HCT116 (cell line): Measurements from ENCODE around the gene RHBDD1. TPM values are rescaled to one million over a fixed set of nuclear protein-coding genes. Genes with fewer than 3 reads are reported as not detected.
A peak's percentile ranks its signal among the peaks of the same experiment; 100 is the strongest.

Experiments used
- ATAC-seq: fragments of 200-7000 bp; cut with Tn5 transposase; 2 replicates; pipeline ENCODE4 v1.9.1; 2020; ENCODE audit warnings: mild to moderate bottlenecking, moderate library complexity
- BruUV-seq: library from RNA; stranded (reverse); fragments of 400-500 nt; replicated peaks from 2 replicates; lab custom pipeline; 2021; lab: Mats Ljungman, UMichigan
- CTCF ChIA-PET: fragments of 300-600 bp; sonication (Branson Sonifier 250); formaldehyde crosslinking; loops from one replicate; lab custom pipeline; 2021; ENCODE audit warnings: antibody characterized with exemption; lab: Charles Lee
- POLR2A ChIA-PET: fragments of 300-600, 350-600 bp; sonication (Branson Sonifier 250); formaldehyde crosslinking; loops from one replicate; lab custom pipeline; 2021; ENCODE audit warnings: antibody characterized with exemption; lab: Charles Lee
- RAD21 ChIA-PET, 2 experiments: fragments of 300-600 bp; sonication (Branson Sonifier 250); formaldehyde crosslinking; loops; one replicate each; lab custom pipeline; 2023; ENCODE audit warnings: low total read pairs in 2 of 2; ENCODE audit not compliant: uncharacterized antibody in 2 of 2, unreplicated experiment in 2 of 2, low non-redundant PET in 1 of 2; lab: Charles Lee
- DNase-seq: peaks from one replicate; pipeline ENCODE4 v3.0.0-alpha.2; 2010; ENCODE audit warnings: low read depth, low spot score
- H2AFZ ChIP-seq: fragments of 200-600 bp; shearing (Covaris generic), sonication (generic); 2 replicates; pipeline ENCODE4 v1.6.1; 2017; ENCODE audit warnings: low read depth, mixed run types, mixed read lengths, antibody characterized with exemption, low read length; ENCODE audit not compliant: poor library complexity, severe bottlenecking
- H3K27ac ChIP-seq: 2 replicates; pipeline ENCODE4 v1.5.1; 2012; ENCODE audit warnings: low read depth, low read length
- H3K27me3 ChIP-seq: fragments of 200-600 bp; sonication (generic); 2 replicates; pipeline ENCODE4 v1.6.1; 2016; ENCODE audit warnings: mixed run types, low read length, mixed read lengths; ENCODE audit not compliant: insufficient read depth
- H3K36me3 ChIP-seq, 2 experiments: fragments of 200-500 bp in 1 of 2; fragments of 200-600 bp in 1 of 2; sonication (Bioruptor generic) in 1 of 2; sonication (generic) in 1 of 2; 2 replicates each; pipeline versions ENCODE4 v1.5.1 to v1.6.1; 2014 to 2016; ENCODE audit warnings: low read length in 2 of 2, inconsistent platforms in 1 of 2, mixed read lengths in 1 of 2, mixed run types in 1 of 2; ENCODE audit not compliant: insufficient read depth in 2 of 2, control insufficient read depth in 1 of 2
- H3K4me1 ChIP-seq, 2 experiments: fragments of 200-600 bp in 1 of 2; sonication (generic) in 1 of 2; 2 replicates each; pipeline versions ENCODE4 v1.5.1 to v1.6.1; 2012 to 2017; ENCODE audit warnings: low read length in 2 of 2, inconsistent platforms in 1 of 2, mild to moderate bottlenecking in 1 of 2, mixed read lengths in 1 of 2, mixed run types in 1 of 2, moderate library complexity in 1 of 2; ENCODE audit not compliant: insufficient read depth in 2 of 2, control insufficient read depth in 1 of 2
- H3K4me2 ChIP-seq: fragments of 200-600 bp; sonication (generic); 2 replicates; pipeline ENCODE4 v1.6.1; 2017; ENCODE audit warnings: mixed run types, low read length, mixed read lengths
- H3K4me3 ChIP-seq, 2 experiments: fragments of 200-600 bp in 1 of 2; sonication (generic) in 1 of 2; replicated peaks in 1 of 2; 2 replicates each; pipeline ENCODE4 v1.5.1; 2011 to 2016; ENCODE audit warnings: low read length in 2 of 2, control low read depth in 1 of 2, low read depth in 1 of 2, mild to moderate bottlenecking in 1 of 2, mixed read lengths in 1 of 2, mixed run types in 1 of 2
- H3K79me2 ChIP-seq: fragments of 200-600 bp; sonication (generic); 2 replicates; pipeline ENCODE4 v1.6.1; 2017; ENCODE audit warnings: mild to moderate bottlenecking, mixed run types, low read length, moderate library complexity, mixed read lengths; ENCODE audit not compliant: insufficient read depth
- H3K9ac ChIP-seq: fragments of 200-600 bp; sonication (generic); 2 replicates; pipeline ENCODE4 v1.6.1; 2016; ENCODE audit warnings: low read length, mixed read lengths
- H3K9me2 ChIP-seq: fragments of 200-600 bp; sonication (generic), shearing (Covaris generic); 2 replicates; pipeline ENCODE4 v1.6.1; 2017; ENCODE audit warnings: mixed run types, mild to moderate bottlenecking, moderate library complexity; ENCODE audit not compliant: insufficient read depth
- H3K9me3 ChIP-seq, 2 experiments: fragments of 200-500 bp in 1 of 2; fragments of 200-600 bp in 1 of 2; sonication (Bioruptor generic) in 1 of 2; sonication (generic) in 1 of 2; 2 replicates each; pipeline ENCODE4 v1.6.1; 2014 to 2017; ENCODE audit warnings: low read length in 2 of 2, mixed read lengths in 2 of 2, inconsistent platforms in 1 of 2, low read depth in 1 of 2, mild to moderate bottlenecking in 1 of 2, mixed run types in 1 of 2, moderate library complexity in 1 of 2; ENCODE audit not compliant: control insufficient read depth in 1 of 2, insufficient read depth in 1 of 2
- H4K20me1 ChIP-seq: fragments of 200-600 bp; sonication (generic), shearing (Covaris generic); 2 replicates; pipeline ENCODE4 v1.6.1; 2017; ENCODE audit warnings: mixed run types, mild to moderate bottlenecking, moderate library complexity; ENCODE audit not compliant: insufficient read depth
- CBX3 ChIP-seq: IDR thresholded peaks from 2 replicates; pipeline ENCODE4 v1.6.1; 2012; ENCODE audit warnings: low read depth
- CEBPB ChIP-seq: IDR thresholded peaks from 2 replicates; pipeline ENCODE4 v1.6.1; 2012; ENCODE audit warnings: low read depth
- EGR1 ChIP-seq: IDR thresholded peaks from 2 replicates; pipeline ENCODE4 v1.6.1; 2012; ENCODE audit warnings: low read depth
- ELF1 ChIP-seq: IDR thresholded peaks from 2 replicates; pipeline ENCODE4 v1.6.1; 2012; ENCODE audit warnings: low read depth, borderline replicate concordance
- EZH2 ChIP-seq: fragments of 200-600 bp; sonication (generic); IDR thresholded peaks from 2 replicates; pipeline ENCODE4 v1.6.1; 2017; ENCODE audit warnings: antibody characterized with exemption, mixed run types
- EZH2phosphoT487 ChIP-seq: fragments of 200-600 bp; IDR thresholded peaks from 2 replicates; pipeline ENCODE4 v1.6.1; 2018; ENCODE audit warnings: antibody characterized with exemption, borderline replicate concordance
- FOSL1 ChIP-seq: IDR thresholded peaks from 2 replicates; pipeline ENCODE4 v1.6.1; 2012; ENCODE audit warnings: low read depth
- JUND ChIP-seq: IDR thresholded peaks from 2 replicates; pipeline ENCODE4 v1.6.1; 2012
- POLR2AphosphoS5 ChIP-seq: IDR thresholded peaks from 2 replicates; pipeline ENCODE4 v1.6.1; 2011; ENCODE audit warnings: mild to moderate bottlenecking, low read depth, low read length, moderate library complexity
- RAD21 ChIP-seq: IDR thresholded peaks from 2 replicates; pipeline ENCODE4 v1.6.1; 2012; ENCODE audit warnings: low read depth, mild to moderate bottlenecking
- SIN3A ChIP-seq: IDR thresholded peaks from 2 replicates; pipeline ENCODE4 v1.6.1; 2012; ENCODE audit warnings: low read depth
- SP1 ChIP-seq: IDR thresholded peaks from 2 replicates; pipeline ENCODE4 v1.6.1; 2012; ENCODE audit warnings: low read depth
- SRF ChIP-seq: IDR thresholded peaks from 2 replicates; pipeline ENCODE4 v1.6.1; 2012; ENCODE audit warnings: low read depth
- TCF7L2 ChIP-seq: IDR thresholded peaks from 2 replicates; pipeline ENCODE4 v1.7.0; 2011; ENCODE audit warnings: borderline replicate concordance, inconsistent platforms; ENCODE audit not compliant: insufficient read depth, insufficient read length; ENCODE audit errors: extremely low read depth
- YY1 ChIP-seq: IDR thresholded peaks from 2 replicates; pipeline ENCODE4 v1.6.1; 2011; ENCODE audit warnings: low read length, low read depth, moderate library complexity, mild to moderate bottlenecking; ENCODE audit not compliant: insufficient replicate concordance; ENCODE audit errors: extremely low read depth
- ZFX ChIP-seq: fragments of 450-650 bp; IDR thresholded peaks from 2 replicates; pipeline ENCODE4 v1.6.1; 2017
- intact Hi-C: fragments of 100-400 bp; cut with micrococcal nuclease; formaldehyde crosslinking; loops from 2 replicates; pipeline ENCODE4 v1.10.0; 2022
- total RNA-seq: library from RNA; stranded (reverse); gene quantifications from one replicate; pipeline ENCODE4 v1.2.1, GENCODE V29; 2021; ENCODE audit not compliant: unreplicated experiment
- TF ChIP-seq, protein P1 (sequence below): IDR thresholded peaks from 2 replicates; pipeline ENCODE4 v1.6.1; 2011; ENCODE audit warnings: mild to moderate bottlenecking, low read length, moderate library complexity; ENCODE audit not compliant: insufficient replicate concordance; ENCODE audit errors: extremely low read depth
- TF ChIP-seq, protein P2 (sequence below), 3 experiments: fragments of 200-600 bp in 1 of 3; sonication (generic) in 1 of 3; IDR thresholded peaks in 2 of 3; conservative IDR thresholded peaks in 1 of 3; 2 replicates each; pipeline ENCODE4 v1.5.1; 2012 to 2017; ENCODE audit warnings: low read depth in 2 of 3, low read length in 2 of 3, antibody characterized with exemption in 1 of 3, borderline replicate concordance in 1 of 3, control low read depth in 1 of 3, mild to moderate bottlenecking in 1 of 3, mixed read lengths in 1 of 3, mixed run types in 1 of 3, moderate library complexity in 1 of 3; ENCODE audit not compliant: insufficient read depth in 1 of 3
- TF ChIP-seq, protein P3 (sequence below): IDR thresholded peaks from 2 replicates; pipeline ENCODE4 v1.6.1; 2012

The RHBDD1 gene
- total RNA-seq, 1 experiment from 2014 or later = 73.8 TPM

- TF ChIP-seq EZH2phosphoT487 = no peak
- TF ChIP-seq EGR1 = no peak
- TF ChIP-seq, all 23 proteins: peak for 9
Observed at GRCh38 chr2:226994775-226995174, 158.9 kb downstream of the RHBDD1 start (continued).

DNA sequence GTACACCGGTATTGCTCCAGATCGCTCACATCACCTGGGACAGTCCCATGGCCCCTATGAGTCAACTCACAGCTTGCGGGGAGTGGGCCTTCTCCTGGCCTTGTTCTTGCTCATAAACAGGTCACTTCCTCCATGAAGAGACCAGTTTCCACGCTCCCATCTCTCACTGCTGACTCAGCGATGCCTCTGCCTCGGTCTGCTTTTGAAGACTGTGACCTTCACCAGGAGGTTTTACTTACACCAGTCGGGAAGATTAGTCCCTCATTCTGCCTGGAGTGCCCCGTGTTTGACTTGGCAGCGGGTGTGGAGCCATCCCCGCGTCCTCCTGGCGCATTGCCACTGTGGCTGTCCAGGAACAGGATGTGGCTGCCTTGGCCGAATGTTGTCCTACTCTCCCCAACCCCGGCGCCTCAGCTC lies 159.8 kb downstream of the RHBDD1 start:
- H2AFZ ChIP-seq = no peak overlapping the region
- BruUV-seq = no TSS peak
- no peaks in the 10 kb centered on the region for H3K9me2 ChIP-seq
- no peaks in the 10 kb centered on the region for H3K9me3 ChIP-seq
- no peaks in the 10 kb centered on the region for H3K27me3 ChIP-seq
- peak; percentile 96 for TF ChIP-seq FOSL1
- TF ChIP-seq ELF1 = no peak
- TF ChIP-seq, protein P1, sequence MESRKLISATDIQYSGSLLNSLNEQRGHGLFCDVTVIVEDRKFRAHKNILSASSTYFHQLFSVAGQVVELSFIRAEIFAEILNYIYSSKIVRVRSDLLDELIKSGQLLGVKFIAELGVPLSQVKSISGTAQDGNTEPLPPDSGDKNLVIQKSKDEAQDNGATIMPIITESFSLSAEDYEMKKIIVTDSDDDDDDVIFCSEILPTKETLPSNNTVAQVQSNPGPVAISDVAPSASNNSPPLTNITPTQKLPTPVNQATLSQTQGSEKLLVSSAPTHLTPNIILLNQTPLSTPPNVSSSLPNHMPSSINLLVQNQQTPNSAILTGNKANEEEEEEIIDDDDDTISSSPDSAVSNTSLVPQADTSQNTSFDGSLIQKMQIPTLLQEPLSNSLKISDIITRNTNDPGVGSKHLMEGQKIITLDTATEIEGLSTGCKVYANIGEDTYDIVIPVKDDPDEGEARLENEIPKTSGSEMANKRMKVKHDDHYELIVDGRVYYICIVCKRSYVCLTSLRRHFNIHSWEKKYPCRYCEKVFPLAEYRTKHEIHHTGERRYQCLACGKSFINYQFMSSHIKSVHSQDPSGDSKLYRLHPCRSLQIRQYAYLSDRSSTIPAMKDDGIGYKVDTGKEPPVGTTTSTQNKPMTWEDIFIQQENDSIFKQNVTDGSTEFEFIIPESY = peak; percentile 68
- TF ChIP-seq CEBPB = peak; percentile 90
- TF ChIP-seq, protein P2, sequence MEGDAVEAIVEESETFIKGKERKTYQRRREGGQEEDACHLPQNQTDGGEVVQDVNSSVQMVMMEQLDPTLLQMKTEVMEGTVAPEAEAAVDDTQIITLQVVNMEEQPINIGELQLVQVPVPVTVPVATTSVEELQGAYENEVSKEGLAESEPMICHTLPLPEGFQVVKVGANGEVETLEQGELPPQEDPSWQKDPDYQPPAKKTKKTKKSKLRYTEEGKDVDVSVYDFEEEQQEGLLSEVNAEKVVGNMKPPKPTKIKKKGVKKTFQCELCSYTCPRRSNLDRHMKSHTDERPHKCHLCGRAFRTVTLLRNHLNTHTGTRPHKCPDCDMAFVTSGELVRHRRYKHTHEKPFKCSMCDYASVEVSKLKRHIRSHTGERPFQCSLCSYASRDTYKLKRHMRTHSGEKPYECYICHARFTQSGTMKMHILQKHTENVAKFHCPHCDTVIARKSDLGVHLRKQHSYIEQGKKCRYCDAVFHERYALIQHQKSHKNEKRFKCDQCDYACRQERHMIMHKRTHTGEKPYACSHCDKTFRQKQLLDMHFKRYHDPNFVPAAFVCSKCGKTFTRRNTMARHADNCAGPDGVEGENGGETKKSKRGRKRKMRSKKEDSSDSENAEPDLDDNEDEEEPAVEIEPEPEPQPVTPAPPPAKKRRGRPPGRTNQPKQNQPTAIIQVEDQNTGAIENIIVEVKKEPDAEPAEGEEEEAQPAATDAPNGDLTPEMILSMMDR (IDR thresholded peaks at IDR 0.05 in 2 of 3, conservative IDR thresholded peaks at IDR 0.05 in 1 of 3; ENCODE audit: borderline replicate concordance in 1 of 3, insufficient read depth in 1 of 3, low read depth in 2 of 3, low read length in 2 of 3) = no peak
- no peak for TF ChIP-seq EZH2
- peak; percentile 68 for TF ChIP-seq POLR2AphosphoS5
- TF ChIP-seq TCF7L2 = peak; percentile 100
- peak; percentile 70 for TF ChIP-seq YY1
- no peak for TF ChIP-seq EGR1
- TF ChIP-seq SRF = peak; percentile 71; the same call in 1 of the 2 replicates
- TF ChIP-seq SP1 = peak; percentile 98
- TF ChIP-seq ZFX = no peak
- TF ChIP-seq CBX3 = peak; percentile 97
- TF ChIP-seq, protein P3, sequence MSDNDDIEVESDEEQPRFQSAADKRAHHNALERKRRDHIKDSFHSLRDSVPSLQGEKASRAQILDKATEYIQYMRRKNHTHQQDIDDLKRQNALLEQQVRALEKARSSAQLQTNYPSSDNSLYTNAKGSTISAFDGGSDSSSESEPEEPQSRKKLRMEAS = peak; percentile 70
- peak; percentile 97 for TF ChIP-seq JUND
- TF ChIP-seq SIN3A = peak; percentile 81
- 0 out of 2 replicates have a peak, but pooled peaks have one; percentile 24 for TF ChIP-seq RAD21
- peak overlapping the region; percentile 55 for H3K9ac ChIP-seq
- ChIA-PET RAD21 (no interaction called here), CTCF (interaction anchor here (0.6 to 1.9 kb wide), 2 partner anchors 196 to 1330 kb away, joined by 4 to 6 read pairs; partner anchors contain the start of gene IRS1), POLR2A (no interaction called here)
- DNase-seq (peak; percentile 99), ATAC-seq (peak; percentile 90)
- H3K27ac ChIP-seq = peak overlapping the region; percentile 88
- peak overlapping the region; percentile 70 for H3K4me2 ChIP-seq
- no peaks in the 10 kb centered on the region for H4K20me1 ChIP-seq
- no peaks in the 10 kb centered on the region for H3K79me2 ChIP-seq
- H3K4me3 ChIP-seq = peak overlapping the region in 1 of 2 experiments; percentile 24; a peak in 3 of 4 replicates
- peaks cover 0 to 28% of the 10 kb centered on the region in 2 experiments; a peak in 1 of 4 replicates for H3K36me3 ChIP-seq
- intact Hi-C loops = loop anchor here (1.0 to 10.0 kb wide), 3 partner anchors 111 to 811 kb away; no protein-coding TSS in a partner anchor
- H3K4me1 ChIP-seq = peaks cover 33 to 37% of the 10 kb centered on the region in 2 experiments
